H1 (cell line): ENCODE data around the gene DHCR7. TPM values are rescaled to one million over a fixed set of nuclear protein-coding genes. Genes with fewer than 3 reads are reported as not detected.

Source experiments
- CTCF ChIA-PET: fragments of 300-600 bp; sonication (Branson Sonifier 250); formaldehyde crosslinking; loops from one replicate; lab custom pipeline; 2021; ENCODE audit not compliant: partially characterized antibody; lab: Charles Lee
- POLR2A ChIA-PET: fragments of 300-600 bp; sonication (Branson Sonifier 250); formaldehyde crosslinking; loops from one replicate; lab custom pipeline; 2021; ENCODE audit warnings: inconsistent platforms; ENCODE audit not compliant: partially characterized antibody; lab: Charles Lee
- DNase-seq, 2 experiments: peaks; one replicate each; pipeline versions ENCODE4 v3.0.0 to v3.0.0-alpha.2; 2010 to 2022; ENCODE audit warnings: low spot score in 2 of 2, low read depth in 1 of 2, mixed read lengths in 1 of 2
- FAIRE-seq: peaks from 2 replicates; lab custom pipeline; 2011; peaks lifted over from hg19 to GRCh38; lab: Jason Lieb, UNC
- H2AFZ ChIP-seq: 2 replicates; pipeline ENCODE4 v1.8.1; 2012; ENCODE audit warnings: low read length, inconsistent platforms
- H2AK5ac ChIP-seq: 2 replicates; pipeline ENCODE4 v1.6.1; 2013; ENCODE audit warnings: low read depth, low read length
- H2BK120ac ChIP-seq: replicated peaks from 2 replicates; pipeline ENCODE3; 2013; ENCODE audit warnings: low read depth, low read length, inconsistent platforms
- H2BK12ac ChIP-seq: 2 replicates; pipeline ENCODE4 v1.6.1; 2013; ENCODE audit warnings: low read depth, low read length
- H2BK15ac ChIP-seq: 2 replicates; pipeline ENCODE4 v1.6.1; 2013; ENCODE audit warnings: low read length
- H2BK20ac ChIP-seq: 2 replicates; pipeline ENCODE4 v1.6.1; 2013; ENCODE audit warnings: low read length
- H2BK5ac ChIP-seq: 2 replicates; pipeline ENCODE4 v1.6.1; 2013; ENCODE audit warnings: low read depth, low read length
- H3K14ac ChIP-seq: 2 replicates; pipeline ENCODE4 v1.6.1; 2013; ENCODE audit warnings: inconsistent platforms; ENCODE audit not compliant: insufficient read length
- H3K18ac ChIP-seq: 2 replicates; pipeline ENCODE4 v1.6.1; 2013; ENCODE audit warnings: low read length; ENCODE audit errors: extremely low read depth
- H3K23ac ChIP-seq: 2 replicates; pipeline ENCODE4 v1.6.1; 2013; ENCODE audit warnings: inconsistent platforms; ENCODE audit not compliant: insufficient read length
- H3K23me2 ChIP-seq: 2 replicates; pipeline ENCODE4 v1.6.1; 2013; ENCODE audit warnings: low read depth, low read length
- H3K27ac ChIP-seq: 2 replicates; pipeline ENCODE4 v1.6.1; 2011; ENCODE audit warnings: low read depth, low read length, inconsistent platforms
- H3K27me3 ChIP-seq, 4 experiments: replicated peaks in 1 of 4; 1 replicate in 1 of 4; 2 replicates in 3 of 4; pipeline versions ENCODE4 v1.6.1 to v1.8.1; 2011 to 2013; ENCODE audit warnings: low read length in 3 of 4, mild to moderate bottlenecking in 3 of 4, inconsistent platforms in 2 of 4, mixed read lengths in 2 of 4, moderate library complexity in 1 of 4; ENCODE audit not compliant: control insufficient read depth in 3 of 4, insufficient read depth in 3 of 4; ENCODE audit errors: extremely low read depth in 1 of 4
- H3K36me3 ChIP-seq, 4 experiments: 2 replicates each; pipeline versions ENCODE4 v1.6.1 to v1.8.1; 2011 to 2013; ENCODE audit warnings: mild to moderate bottlenecking in 4 of 4, low read length in 3 of 4, moderate library complexity in 2 of 4, control low read depth in 1 of 4, inconsistent platforms in 1 of 4; ENCODE audit not compliant: insufficient read depth in 4 of 4, control insufficient read depth in 2 of 4
- H3K4ac ChIP-seq: replicated peaks from 2 replicates; pipeline ENCODE3; 2013; ENCODE audit warnings: low read length, low read depth, mixed read lengths, inconsistent platforms; ENCODE audit not compliant: insufficient read length
- H3K4me1 ChIP-seq, 4 experiments: replicated peaks in 1 of 4; 1 replicate in 1 of 4; 2 replicates in 3 of 4; pipeline versions ENCODE4 v1.6.1 to v1.8.1; 2011 to 2013; ENCODE audit warnings: low read length in 3 of 4, inconsistent platforms in 2 of 4, mixed read lengths in 1 of 4; ENCODE audit not compliant: insufficient read depth in 4 of 4, control insufficient read depth in 3 of 4
- H3K4me2 ChIP-seq, 2 experiments: 2 replicates each; pipeline versions ENCODE4 v1.6.1 to v1.8.1; 2011 to 2013; ENCODE audit warnings: low read depth in 2 of 2, low read length in 2 of 2, control low read depth in 1 of 2, inconsistent platforms in 1 of 2, mild to moderate bottlenecking in 1 of 2; ENCODE audit not compliant: insufficient read depth in 1 of 2
- H3K4me3 ChIP-seq, 4 experiments: fragments of 200-600, 300-600 bp in 1 of 4; sonication (generic), shearing (Covaris generic), sonication (Bioruptor Twin) in 1 of 4; 2 replicates each; pipeline versions ENCODE4 v1.5.1 to v1.8.1; 2011 to 2016; ENCODE audit warnings: low read length in 4 of 4, low read depth in 3 of 4, control low read depth in 2 of 4, inconsistent platforms in 2 of 4, mild to moderate bottlenecking in 2 of 4, mixed read lengths in 1 of 4, moderate library complexity in 1 of 4; ENCODE audit not compliant: insufficient read depth in 2 of 4; ENCODE audit errors: extremely low read depth in 1 of 4
- H3K56ac ChIP-seq: replicated peaks from 2 replicates; pipeline ENCODE3; 2013; ENCODE audit warnings: low read depth, mild to moderate bottlenecking, mixed read lengths, low read length, inconsistent platforms; ENCODE audit not compliant: insufficient read length
- H3K79me1 ChIP-seq: 2 replicates; pipeline ENCODE4 v1.6.1; 2013; ENCODE audit warnings: low read depth, low read length, control low read depth
- H3K79me2 ChIP-seq, 2 experiments: 2 replicates each; pipeline versions ENCODE4 v1.6.1 to v1.8.1; 2012 to 2013; ENCODE audit warnings: low read length in 2 of 2, mild to moderate bottlenecking in 2 of 2, inconsistent platforms in 1 of 2; ENCODE audit not compliant: insufficient read depth in 2 of 2, control insufficient read depth in 1 of 2
- H3K9ac ChIP-seq, 4 experiments: replicated peaks in 1 of 4; 1 replicate in 1 of 4; 2 replicates in 3 of 4; pipeline versions ENCODE4 v1.6.1 to v1.8.1; 2011 to 2013; ENCODE audit warnings: low read depth in 3 of 4, low read length in 3 of 4, control low read depth in 2 of 4, mild to moderate bottlenecking in 2 of 4, moderate library complexity in 2 of 4, inconsistent platforms in 1 of 4; ENCODE audit errors: extremely low read depth in 1 of 4
- H3K9me3 ChIP-seq, 2 experiments: 2 replicates each; pipeline versions ENCODE4 v1.6.1 to v1.8.1; 2012 to 2013; ENCODE audit warnings: mild to moderate bottlenecking in 2 of 2, moderate library complexity in 2 of 2, control low read depth in 1 of 2, inconsistent platforms in 1 of 2, low read depth in 1 of 2, low read length in 1 of 2, mixed read lengths in 1 of 2; ENCODE audit not compliant: insufficient read depth in 2 of 2
- H4K20me1 ChIP-seq, 2 experiments: replicated peaks in 1 of 2; 2 replicates each; pipeline versions ENCODE3 to v1.8.1; 2011 to 2013; ENCODE audit warnings: inconsistent platforms in 2 of 2, low read length in 2 of 2, mild to moderate bottlenecking in 1 of 2; ENCODE audit not compliant: insufficient read depth in 2 of 2, control insufficient read depth in 1 of 2
- H4K5ac ChIP-seq: 2 replicates; pipeline ENCODE4 v1.6.1; 2013; ENCODE audit warnings: low read length, low read depth, mixed read lengths, inconsistent platforms; ENCODE audit not compliant: insufficient read length
- H4K8ac ChIP-seq: 2 replicates; pipeline ENCODE4 v1.8.0; 2013; ENCODE audit warnings: mild to moderate bottlenecking, moderate library complexity, low read length, inconsistent platforms; ENCODE audit not compliant: insufficient read depth; ENCODE audit errors: extremely low read depth
- H4K91ac ChIP-seq: replicated peaks from 2 replicates; pipeline ENCODE3; 2013; ENCODE audit warnings: low read length, mixed read lengths, inconsistent platforms; ENCODE audit not compliant: insufficient read length
- PHF8 ChIP-seq: fragments of 200-600 bp; sonication (generic); conservative IDR thresholded peaks from 2 replicates; pipeline ENCODE4 v1.7.1; 2012; ENCODE audit warnings: low read depth, mild to moderate bottlenecking, inconsistent platforms, low read length, moderate library complexity
- POLR2AphosphoS5 ChIP-seq: IDR thresholded peaks from 2 replicates; pipeline ENCODE4 v1.6.1; 2011; ENCODE audit warnings: low read depth, low read length
- SP1 ChIP-seq: IDR thresholded peaks from 2 replicates; pipeline ENCODE4 v1.6.1; 2011; ENCODE audit warnings: low read depth, low read length
- SRF ChIP-seq: IDR thresholded peaks from 2 replicates; pipeline ENCODE4 v1.6.1; 2011; ENCODE audit warnings: mild to moderate bottlenecking, low read depth, low read length, moderate library complexity
- WGBS, 2 experiments: shearing (Covaris generic) in 1 of 2; methylation state at CpG; one replicate each; pipeline versions ENCODE4 v1.1.6 to v1.1.7; 2013 to 2015; ENCODE audit warnings: low lambda C conversion rate in 2 of 2, mixed read lengths in 2 of 2, inconsistent platforms in 1 of 2, low coverage in 1 of 2, missing lambda C conversion rate in 1 of 2; ENCODE audit not compliant: insufficient replicate concordance in 2 of 2, insufficient coverage in 1 of 2, insufficient read length in 1 of 2; ENCODE audit errors: extremely low coverage in 1 of 2, missing lambda C conversion rate in 1 of 2; 5-methylcytosine and 5-hydroxymethylcytosine counted together
- polyA plus RNA-seq, 7 experiments: library from polyadenylated mRNA; depleted of rRNA in 3 of 7; stranded (reverse) in 5 of 7; unstranded in 2 of 7; fragments of >200 nt in 5 of 7; fragments of 200-250 nt in 2 of 7; gene quantifications; 1 replicate in 5 of 7; 2 replicates in 1 of 7; 4 replicates in 1 of 7; pipeline versions ENCODE4 v1.2.1 to v1.2.3, GENCODE V29; 2011 to 2013; ENCODE audit warnings: missing spikeins in 2 of 7, mixed read lengths in 2 of 7
- total RNA-seq: library from RNA; stranded (reverse); fragmentation: NEBNext Ultra II Directional; extraction: Animal tissue kit (Norgen Biotek cat#: 25700); gene quantifications from 2 replicates; pipeline ENCODE4 v1.2.1, GENCODE V29; 2021

The DHCR7 gene
- total and polyA plus RNA-seq, 2 of the 8 experiments (the other 6 are each of a cell fraction or from before 2014, with no cell fraction given), result 144 to 157 TPM

DNA sequence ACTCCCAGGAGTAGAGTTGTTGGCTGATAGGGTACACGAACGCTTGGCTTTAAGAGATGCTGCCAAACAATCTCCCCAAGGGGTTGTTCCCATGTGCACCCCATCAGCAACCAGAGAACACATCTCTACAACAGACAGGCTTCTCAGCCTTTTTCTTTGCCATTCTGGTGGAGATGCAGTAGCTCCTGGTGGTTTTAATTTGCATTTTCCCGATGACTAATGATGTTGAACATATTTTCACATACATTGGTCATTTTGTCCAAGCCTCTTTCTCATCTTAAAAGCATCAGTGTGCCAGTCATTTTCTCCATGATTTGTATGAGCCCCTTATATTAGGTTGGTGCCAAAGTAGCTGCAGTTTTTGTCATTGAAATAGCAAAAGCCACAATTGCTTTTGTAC, 21.8 kb downstream of the DHCR7 start:
- no peak for TF ChIP-seq POLR2AphosphoS5
- TF ChIP-seq SRF, result no peak
- no peak for TF ChIP-seq SP1
- no peak for TF ChIP-seq PHF8

More for the DNA sequence above, 21.8 kb downstream of the DHCR7 start:
- no peaks in the 10 kb centered on the region for H3K36me3 ChIP-seq
- H4K91ac ChIP-seq, result no peak overlapping the region
- FAIRE-seq, result no peak
- H3K27me3 ChIP-seq, result no peaks in the 10 kb centered on the region
- 84% methylated on average over 3 of the region's 3 CpGs; no CpG with 5 or more reads in 1 of the 2 experiments for WGBS, 2 experiments
- no peak overlapping the region for H3K4me2 ChIP-seq
- no peak overlapping the region for H3K9ac ChIP-seq
- no peaks in the 10 kb centered on the region for H3K9me3 ChIP-seq
- no peak for DNase-seq
- H2BK12ac ChIP-seq, result no peak overlapping the region
- no peak overlapping the region for H3K18ac ChIP-seq
- CTCF ChIA-PET, result interaction anchor here (0.7 to 2.8 kb wide), 19 partner anchors 10 to 972 kb away, joined by 3 to 10 read pairs (median 5); partner anchors contain the start of gene DHCR7
- H2BK120ac ChIP-seq, result no peak overlapping the region
- no peak overlapping the region for H2BK20ac ChIP-seq
- H3K23ac ChIP-seq, result no peak overlapping the region
- H2AFZ ChIP-seq, result no peak overlapping the region
- H3K79me2 ChIP-seq, result no peaks in the 10 kb centered on the region
- no peaks in the 10 kb centered on the region for H4K20me1 ChIP-seq
- no peak overlapping the region for H3K4ac ChIP-seq
- no peak overlapping the region for H3K14ac ChIP-seq
- H2AK5ac ChIP-seq, result no peak overlapping the region
- H3K4me3 ChIP-seq, result no peak overlapping the region
- no peaks in the 10 kb centered on the region; the same call in 1 of the 2 replicates for H3K23me2 ChIP-seq
- POLR2A ChIA-PET, result interaction anchor here (0.7 kb wide), 1 partner anchor 306 kb away, joined by 3 read pairs; no protein-coding TSS in a partner anchor
- peaks cover 0 to 2% (median 0%) of the 10 kb centered on the region in 4 experiments; a peak in 2 of 7 replicates for H3K4me1 ChIP-seq
- no peak overlapping the region for H4K8ac ChIP-seq
- no peak overlapping the region for H3K56ac ChIP-seq
- no peak overlapping the region for H2BK15ac ChIP-seq
- no peaks in the 10 kb centered on the region for H3K79me1 ChIP-seq
- no peak overlapping the region for H3K27ac ChIP-seq
- no peak overlapping the region for H4K5ac ChIP-seq
- H2BK5ac ChIP-seq, result no peak overlapping the region
